SU-DHL-6 (cell line): ENCODE results near the gene CLCNKB.

Source experiments
- CTCF ChIP-seq: fragments of 200-600 bp; sonication (generic); IDR thresholded peaks from one replicate; pipeline ENCODE4 v1.5.1; 2017; ENCODE audit warnings: antibody characterized with exemption, mild to moderate bottlenecking, low read length, moderate library complexity; ENCODE audit not compliant: insufficient read depth, poor library complexity, severe bottlenecking
- EZH2phosphoT487 ChIP-seq: fragments of 200-600 bp; sonication (generic), shearing (Covaris generic); conservative IDR thresholded peaks from 2 replicates; pipeline ENCODE4 v1.6.1; 2018; ENCODE audit warnings: mild to moderate bottlenecking, antibody characterized with exemption, low read length, moderate library complexity, mixed read lengths

GRCh38 chr1:16006010-16006409, 37.6 kb upstream of the CLCNKB start:
- TF ChIP-seq CTCF (no peak), EZH2phosphoT487 (no peak)
